Measurements from ENCODE around the gene PURA. TPM values are rescaled to one million over a fixed set of nuclear protein-coding genes. Genes with fewer than 3 reads are reported as not detected.
A peak's percentile ranks its signal among the peaks of the same experiment; 100 is the strongest.

PURA gene
- total and polyA plus RNA-seq, 2 donors (not counting 1 experiment from before 2014, with no cell fraction given) = 2.2 to 23.5 TPM

- peak within 1 kb of the TSS; percentile 58 to 95 (median 94) for H3K4me3 ChIP-seq (ENCODE audit: control extremely low read depth in 1 of 5, extremely low read depth in 1 of 5, insufficient read depth in 1 of 5, low read depth in 2 of 5, low read length in 4 of 5)
- DNase-seq = peak; percentile 99
- WGBS (ENCODE audit: insufficient coverage) = under 1% methylated on average over 60 of the region's 61 CpGs
- no peaks in the 10 kb centered on the region for H3K27me3 Mint-ChIP-seq
- ChIA-PET CTCF (interaction anchor here (1.1 to 1.7 kb wide), 3 partner anchors 29 to 172 kb away, joined by 3 to 5 read pairs (median 3); partner anchors contain the start of gene HBEGF), POLR2A (interaction anchor here (1.5 to 1.9 kb wide), 3 partner anchors 60 to 227 kb away, joined by 3 to 6 read pairs (median 5); partner anchors contain the start of gene ANKHD1)
- TF ChIP-seq, protein P1, sequence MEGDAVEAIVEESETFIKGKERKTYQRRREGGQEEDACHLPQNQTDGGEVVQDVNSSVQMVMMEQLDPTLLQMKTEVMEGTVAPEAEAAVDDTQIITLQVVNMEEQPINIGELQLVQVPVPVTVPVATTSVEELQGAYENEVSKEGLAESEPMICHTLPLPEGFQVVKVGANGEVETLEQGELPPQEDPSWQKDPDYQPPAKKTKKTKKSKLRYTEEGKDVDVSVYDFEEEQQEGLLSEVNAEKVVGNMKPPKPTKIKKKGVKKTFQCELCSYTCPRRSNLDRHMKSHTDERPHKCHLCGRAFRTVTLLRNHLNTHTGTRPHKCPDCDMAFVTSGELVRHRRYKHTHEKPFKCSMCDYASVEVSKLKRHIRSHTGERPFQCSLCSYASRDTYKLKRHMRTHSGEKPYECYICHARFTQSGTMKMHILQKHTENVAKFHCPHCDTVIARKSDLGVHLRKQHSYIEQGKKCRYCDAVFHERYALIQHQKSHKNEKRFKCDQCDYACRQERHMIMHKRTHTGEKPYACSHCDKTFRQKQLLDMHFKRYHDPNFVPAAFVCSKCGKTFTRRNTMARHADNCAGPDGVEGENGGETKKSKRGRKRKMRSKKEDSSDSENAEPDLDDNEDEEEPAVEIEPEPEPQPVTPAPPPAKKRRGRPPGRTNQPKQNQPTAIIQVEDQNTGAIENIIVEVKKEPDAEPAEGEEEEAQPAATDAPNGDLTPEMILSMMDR (IDR thresholded peaks at IDR 0.05) = no peak
- no peak for TF ChIP-seq EZH2 (IDR thresholded peaks at IDR 0.05; ENCODE audit: borderline replicate concordance, insufficient read depth, low read depth, low read length, poor library complexity, severe bottlenecking)
- H3K36me3 ChIP-seq (replicated peaks in 1 of 2; ENCODE audit: control extremely low read depth in 1 of 2, control insufficient read depth in 1 of 2, extremely low read depth in 1 of 2, insufficient read depth in 2 of 2, low read length in 1 of 2) = no peaks in the 10 kb centered on the region
- peak within 1 kb of the TSS; percentile 94 for H3K27ac Mint-ChIP-seq
- no peaks in the 10 kb centered on the region for H3K9me3 ChIP-seq (ENCODE audit: control extremely low read depth in 1 of 3, control insufficient read depth in 2 of 3, insufficient read depth in 1 of 3, low read length in 2 of 3)
- peak within 1 kb of the TSS; percentile 99 for H3K9ac ChIP-seq (ENCODE audit: low read length)
- H3K4me1 ChIP-seq (ENCODE audit: control insufficient read depth in 2 of 2, insufficient read depth in 2 of 2, low read length in 2 of 2) = peaks cover 9 to 16% of the 10 kb centered on the region in 2 donors
- intact Hi-C loops (cut with micrococcal nuclease) = loop anchor here (1.0 to 10.0 kb wide), 6 partner anchors 17 to 1840 kb away; partner anchors contain the start of genes ANKHD1, CDC25C, FAM53C and PURA
- H3K4me3 Mint-ChIP-seq = peak within 1 kb of the TSS; percentile 94
- H3K27ac ChIP-seq (ENCODE audit: low read length in 2 of 2) = peak within 1 kb of the TSS; percentile 84 to 98
- H3K9me3 Mint-ChIP-seq (ENCODE audit: insufficient read depth) = no peaks in the 10 kb centered on the region
- H3K79me2 ChIP-seq (ENCODE audit: control insufficient read depth, insufficient read depth, low read length) = peaks cover 6% of the 10 kb centered on the region
- peak within 1 kb of the TSS; percentile 88 for H2AFZ ChIP-seq (ENCODE audit: insufficient read depth, low read depth, low read length, poor library complexity, severe bottlenecking)
- ATAC-seq (ENCODE audit: low read depth) = peak; percentile 86
- H3K27me3 ChIP-seq (replicated peaks in 1 of 4; ENCODE audit: control extremely low read depth in 1 of 4, control insufficient read depth in 3 of 4, insufficient read depth in 4 of 4, low read length in 3 of 4) = peaks cover 0 to 7% (median 0%) of the 10 kb centered on the region in 4 experiments
- H3K4me2 ChIP-seq (replicated peaks; ENCODE audit: low read depth, low read length, poor library complexity, severe bottlenecking) = peak within 1 kb of the TSS; percentile 98
- H3K4me1 Mint-ChIP-seq = peaks cover 15% of the 10 kb centered on the region
- H4K20me1 ChIP-seq (ENCODE audit: control insufficient read depth, insufficient read depth, low read length, poor library complexity, severe bottlenecking) = no peaks in the 10 kb centered on the region
Observed at GRCh38 chr5:140174465-140175366, 60.8 kb downstream of the PURA start, which contains the start of gene CYSTM1. CYSTM1 (plus strand) TSS chr5:140175188; CDS start chr5:140194466, 19,278 bp downstream.

Other genes starting within 250 kb of the PURA start
- gene NRG2, start 70.8 kb upstream of the PURA start, total RNA-seq = 0.15 and 0.22 TPM in 2 replicates
- 0.09 and 0.13 TPM in 2 replicates for gene NRG2, start 70.8 kb upstream of the PURA start, polyA plus RNA-seq
- 9.9 and 10.0 TPM in 2 replicates for gene IGIP, start 11.8 kb downstream of the PURA start, total RNA-seq
- gene IGIP, start 11.8 kb downstream of the PURA start, polyA plus RNA-seq = 0.98 and 1.3 TPM in 2 replicates
- 17.0 and 18.7 TPM in 2 replicates for gene CYSTM1, start 61.1 kb downstream of the PURA start, total RNA-seq
- gene CYSTM1, start 61.1 kb downstream of the PURA start, polyA plus RNA-seq = 4.6 and 6.2 TPM in 2 replicates
- 29.8 and 30.3 TPM in 2 replicates for gene PFDN1, start 189.0 kb downstream of the PURA start, total RNA-seq
- 28.1 and 31.2 TPM in 2 replicates for gene PFDN1, start 189.0 kb downstream of the PURA start, polyA plus RNA-seq
- 0.61 and 0.89 TPM in 2 replicates for gene HBEGF, start 232.5 kb downstream of the PURA start, total RNA-seq
- gene HBEGF, start 232.5 kb downstream of the PURA start, polyA plus RNA-seq = 1.8 and 2.4 TPM in 2 replicates
- gene SLC4A9, start 246.1 kb downstream of the PURA start, total RNA-seq = not detected in 2 replicates
- gene SLC4A9, start 246.1 kb downstream of the PURA start, polyA plus RNA-seq = 0.10 and 0.33 TPM in 2 replicates

All from B cell (primary cell).